GM19438 (cell line): Measurements from ENCODE around the gene COL10A1.
"Not testable (repeated sequence)": the region's sequence is repeated elsewhere in the genome, so short reads cannot be mapped to it uniquely, and the experiment has no call there.

Source experiments
- ATAC-seq: cut with Tn5 transposase; IDR thresholded peaks from one replicate; pipeline ENCODE4 v1.9.1; 2021; ENCODE audit warnings: low read depth; ENCODE audit not compliant: unreplicated experiment

Gene COL10A1

GRCh38 chr6:116127771-116128493, 2.0 kb upstream of the COL10A1 start:
- ATAC-seq, result no peak

- no peak for ATAC-seq
Measured at GRCh38 chr6:116120430-116120829, 5.5 kb downstream of the COL10A1 start.

GRCh38 chr6:116118608-116119007, 7.3 kb downstream of the COL10A1 start:
- ATAC-seq, result no peak

GRCh38 chr6:116115781-116116180, 10.2 kb downstream of the COL10A1 start:
- ATAC-seq, result no peak

DNA sequence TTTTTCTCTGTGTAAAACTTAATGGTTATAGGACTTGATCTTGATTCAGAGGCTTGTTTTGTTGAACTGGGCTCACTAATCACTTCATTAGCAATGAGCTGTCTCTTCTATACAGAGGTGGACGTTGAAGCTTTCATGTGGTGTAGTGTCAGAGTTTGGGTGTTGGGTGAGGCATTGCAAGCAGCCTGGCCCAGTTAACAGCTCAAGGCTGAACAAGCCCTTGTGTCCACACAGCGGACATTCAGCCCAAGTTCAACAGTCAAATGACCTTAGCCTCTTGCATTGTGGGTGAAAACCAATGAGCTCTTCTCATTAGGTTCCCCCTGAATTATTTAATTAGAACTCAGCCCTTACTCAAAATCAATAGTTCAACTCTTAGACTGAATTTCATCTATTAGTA, 12.5 kb downstream of the COL10A1 start:
- no peak for ATAC-seq

- peak; percentile 57 for ATAC-seq
Measured at GRCh38 chr6:116111552-116112528, 14.1 kb downstream of the COL10A1 start.

DNA sequence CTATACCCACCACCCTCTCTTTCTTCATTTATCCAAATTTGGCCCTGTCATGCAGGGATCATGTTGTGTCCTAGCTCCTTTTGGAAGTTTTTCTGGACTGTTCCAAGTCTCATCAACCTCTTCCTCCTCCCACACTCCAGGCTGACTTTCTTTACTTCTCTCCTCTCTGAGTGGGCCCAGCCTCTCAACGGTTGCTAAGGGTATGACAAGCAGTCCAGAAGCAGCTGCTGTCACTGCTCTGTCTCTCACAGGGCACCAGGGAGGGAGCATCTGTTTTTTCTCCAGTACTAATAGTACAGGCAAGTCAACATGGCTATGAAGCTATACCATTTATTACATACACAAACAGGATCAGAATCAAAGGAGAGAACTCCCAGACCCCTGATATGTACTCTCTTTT, 17.1 kb downstream of the COL10A1 start:
- no peak for ATAC-seq

DNA sequence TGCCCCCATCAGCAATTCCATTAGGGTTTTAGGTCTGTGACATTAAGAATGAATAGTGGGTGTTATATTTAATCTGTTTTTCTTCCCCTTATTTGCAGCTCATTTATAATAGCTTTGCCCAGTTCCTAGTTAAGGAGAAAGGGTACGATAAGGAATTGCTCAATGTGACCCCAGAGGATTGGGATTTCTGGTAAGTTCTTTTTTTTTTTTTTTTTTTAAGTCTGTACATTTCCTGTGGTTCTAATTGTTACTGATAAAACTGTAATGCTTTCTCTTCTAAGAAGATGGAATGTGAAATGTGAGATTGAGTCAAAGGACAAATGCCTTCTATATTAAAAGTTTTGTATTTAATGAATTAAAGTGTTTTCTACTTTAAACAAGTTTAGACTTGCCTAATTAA, 19.8 kb downstream of the COL10A1 start:
- no peak for ATAC-seq

- no peak for ATAC-seq
Measured at GRCh38 chr6:116105247-116105646, 20.7 kb downstream of the COL10A1 start.

- ATAC-seq, result no peak
Measured at GRCh38 chr6:116104636-116105035, 21.3 kb downstream of the COL10A1 start.

DNA sequence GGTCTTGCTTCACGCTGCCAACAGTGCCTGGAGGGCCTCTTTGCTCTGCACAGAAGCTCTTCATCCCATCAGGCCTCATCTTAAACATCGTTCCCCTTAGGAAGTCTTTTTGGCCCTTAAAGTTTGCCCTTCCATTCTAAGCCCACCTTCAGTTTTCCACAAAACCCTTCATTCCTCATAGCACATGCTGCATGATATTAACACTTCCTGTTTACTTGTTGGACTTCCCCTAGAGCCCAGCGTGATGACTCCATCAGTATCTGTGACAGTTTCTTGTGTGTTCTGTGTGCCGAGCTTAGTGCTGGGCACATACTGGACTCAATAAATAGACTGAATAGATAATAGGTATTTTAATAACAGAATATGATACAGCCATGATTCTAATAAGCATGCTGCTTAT, 23.1 kb downstream of the COL10A1 start:
- ATAC-seq, result no peak

DNA sequence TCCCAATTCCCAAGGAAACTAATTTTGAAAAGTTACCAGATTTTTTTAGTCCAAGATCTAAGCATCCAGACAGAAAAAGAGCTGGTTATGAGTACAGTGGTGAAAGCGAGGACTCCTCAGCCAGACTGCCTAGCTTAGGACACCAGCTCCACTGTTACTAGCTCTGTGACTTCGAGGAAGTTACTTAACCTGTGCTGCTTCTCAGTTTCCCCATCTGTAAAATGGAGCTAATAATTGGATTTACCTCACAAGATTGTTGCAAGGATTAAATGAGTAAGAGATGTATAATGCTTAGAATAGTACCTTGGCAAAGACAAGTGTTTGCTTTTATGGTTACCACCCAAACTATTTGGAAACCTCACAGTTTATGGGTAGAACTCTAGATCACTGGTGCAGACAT, 24.1 kb downstream of the COL10A1 start:
- ATAC-seq, result no peak

GRCh38 chr6:116101302-116101718, 24.6 kb downstream of the COL10A1 start:
- ATAC-seq, result no peak

- ATAC-seq, result peak; percentile 81
Measured at GRCh38 chr6:116100419-116101301, 25.3 kb downstream of the COL10A1 start, which contains the start of gene NT5DC1. Gene NT5DC1 (plus strand): TSS chr6:116100853. CDS start chr6:116100931, 78 bp downstream.

DNA sequence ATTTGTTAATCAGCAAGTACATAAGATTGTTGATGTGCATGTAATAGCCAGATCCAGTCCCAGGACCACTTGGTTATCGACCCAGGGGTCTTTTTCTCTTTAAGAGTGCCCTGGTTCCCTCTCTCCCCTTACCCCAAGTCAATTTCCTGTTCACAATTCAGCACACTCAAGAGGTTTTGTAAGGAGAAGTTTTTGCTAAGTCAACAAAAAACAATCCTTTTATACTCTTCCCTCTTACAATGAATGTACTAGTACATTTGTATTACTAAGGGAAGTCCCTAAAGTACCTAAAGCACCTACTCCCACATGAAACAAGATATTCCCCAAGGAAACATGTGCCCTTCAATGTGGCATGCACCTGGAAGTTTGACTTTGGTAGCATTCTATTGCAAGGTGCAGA, 26.9 kb downstream of the COL10A1 start:
- ATAC-seq, result no peak

DNA sequence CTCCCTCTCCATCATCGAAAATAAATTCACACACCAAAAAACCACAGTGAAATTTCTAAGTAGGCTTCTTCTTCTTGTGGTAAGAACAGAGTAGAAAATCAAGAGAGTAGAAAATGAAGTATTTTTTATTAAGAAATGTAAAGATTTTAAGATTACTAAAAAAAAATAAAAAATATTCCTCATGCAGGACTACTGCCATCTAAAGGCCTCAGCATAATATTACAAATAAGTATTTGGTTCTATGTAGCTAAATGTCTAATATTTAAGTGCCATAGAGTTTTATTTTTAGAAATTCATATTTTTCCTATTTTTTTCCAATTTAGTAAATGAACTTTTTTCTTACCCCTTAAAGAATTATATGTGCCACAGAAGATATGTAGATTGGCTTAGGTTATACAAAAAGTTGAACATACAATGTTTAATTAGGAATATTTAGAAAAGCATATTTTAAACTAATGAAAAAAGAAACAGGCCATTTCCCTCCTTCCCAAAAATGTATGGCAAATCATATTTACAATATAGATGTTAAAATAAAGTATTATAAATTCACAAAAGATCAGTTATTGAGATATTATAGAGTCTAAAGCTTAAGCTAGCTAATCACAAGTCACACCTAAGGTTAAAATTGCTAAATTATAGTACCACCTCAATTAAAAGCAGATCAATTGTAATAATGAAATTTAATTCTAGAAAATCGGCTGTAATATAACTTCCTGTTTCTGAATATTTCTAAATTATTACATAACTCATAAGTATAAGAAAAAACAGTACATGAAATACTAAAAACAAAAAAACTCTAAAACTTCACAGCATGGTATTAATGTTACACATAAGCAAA, 28.7 kb downstream of the COL10A1 start:
- no peak for ATAC-seq

DNA sequence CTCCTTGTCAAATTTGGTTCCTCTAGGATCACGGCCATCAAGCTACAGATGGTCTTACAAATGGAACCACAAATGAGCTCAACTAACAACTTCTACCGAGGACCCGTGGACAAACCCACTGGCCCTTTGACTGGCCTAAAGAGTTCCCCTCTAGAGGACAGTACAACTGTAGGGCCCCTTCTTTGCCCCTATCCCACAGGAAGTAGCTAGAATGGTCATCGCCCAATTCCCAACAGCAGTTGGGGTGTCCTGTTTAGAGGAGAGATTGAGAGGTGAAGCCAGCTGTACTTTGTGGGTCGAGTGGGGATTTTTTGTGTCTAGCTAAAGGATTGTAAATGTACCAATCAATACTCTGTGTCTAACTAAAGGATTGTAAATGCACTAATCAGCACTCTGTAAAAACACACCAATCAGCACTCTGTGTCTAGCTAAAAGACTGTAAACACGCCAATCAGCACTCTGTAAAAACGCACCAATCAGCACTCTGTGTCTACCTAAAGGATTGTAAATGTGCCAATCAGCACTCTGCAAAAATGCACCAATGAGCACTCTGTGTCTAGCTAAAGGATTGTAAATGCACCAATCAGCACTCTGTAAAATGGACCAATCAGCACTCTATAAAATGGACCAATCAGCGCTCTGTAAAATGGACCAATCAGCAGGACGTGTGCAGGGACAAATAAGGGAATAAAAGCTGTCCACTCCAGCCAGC, 29.7 kb downstream of the COL10A1 start:
- not testable (repeated sequence) for ATAC-seq

GRCh38 chr6:116094041-116094440, 31.9 kb downstream of the COL10A1 start:
- ATAC-seq, result no peak

GRCh38 chr6:116090251-116090650, 35.7 kb downstream of the COL10A1 start:
- peak; percentile 49 for ATAC-seq
